ENCODE data around the gene MAN2A2.
A peak's percentile ranks its signal among the peaks of the same experiment; 100 is the strongest.
"Not testable (repeated sequence)": the region's sequence is repeated elsewhere in the genome, so short reads cannot be mapped to it uniquely, and the experiment has no call there.

MAN2A2 gene

DNA sequence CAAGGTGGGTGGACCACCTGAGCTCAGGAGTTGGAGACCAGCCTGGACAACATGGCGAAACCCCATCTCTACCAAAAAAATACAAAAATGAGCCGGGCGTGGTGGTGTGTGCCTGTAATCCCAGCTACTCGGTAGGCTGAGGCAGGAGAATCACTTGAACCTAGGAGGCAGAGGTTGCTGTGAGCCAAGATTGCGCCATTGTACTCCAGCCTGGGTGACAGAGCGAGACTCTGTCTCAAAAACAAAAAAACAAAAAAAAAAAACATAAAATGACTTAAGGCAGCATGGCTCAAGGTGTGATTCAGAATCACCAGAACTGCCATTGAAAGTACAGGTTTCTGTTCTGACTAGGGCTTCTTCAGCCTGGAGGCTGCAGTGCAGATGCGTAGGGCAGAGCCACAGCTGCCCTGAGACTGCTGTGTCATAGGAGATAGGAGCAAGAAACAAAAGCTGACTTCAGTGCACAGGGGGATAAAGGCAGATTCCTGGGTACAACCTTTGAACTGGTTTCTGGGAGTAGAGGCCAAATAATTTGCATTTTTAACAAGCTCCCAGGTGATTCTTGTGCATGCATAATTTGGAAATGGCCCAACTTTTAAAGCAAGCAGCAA, 19.7 kb downstream of the MAN2A2 start:
- DNase-seq, result not testable (repeated sequence)

- no peak for DNase-seq
Observed at GRCh38 chr15:90924375-90924774, 21.3 kb downstream of the MAN2A2 start.

DNA sequence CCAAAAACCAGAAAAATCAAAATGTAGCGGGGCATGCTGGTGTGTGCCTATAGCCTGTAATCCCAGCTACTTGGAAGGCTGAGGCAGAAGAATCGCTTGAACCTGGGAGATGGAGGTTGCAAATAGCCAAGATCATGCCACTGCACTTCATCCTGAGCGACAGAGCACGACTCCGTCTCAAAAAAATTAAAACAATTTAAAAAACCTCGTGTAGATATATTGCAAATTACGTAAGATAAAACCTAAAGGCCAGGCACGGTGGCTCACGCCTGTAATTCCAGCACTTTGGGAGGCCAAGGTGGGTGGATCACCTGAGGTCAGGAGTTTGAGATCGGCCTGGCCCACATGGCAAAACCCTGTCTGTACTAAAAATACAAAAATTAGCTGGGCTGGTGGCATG, 23.7 kb downstream of the MAN2A2 start:
- not testable (repeated sequence) for DNase-seq

- DNase-seq, result not testable (repeated sequence)
Observed at GRCh38 chr15:90928106-90928505, 25.0 kb downstream of the MAN2A2 start.

DNA sequence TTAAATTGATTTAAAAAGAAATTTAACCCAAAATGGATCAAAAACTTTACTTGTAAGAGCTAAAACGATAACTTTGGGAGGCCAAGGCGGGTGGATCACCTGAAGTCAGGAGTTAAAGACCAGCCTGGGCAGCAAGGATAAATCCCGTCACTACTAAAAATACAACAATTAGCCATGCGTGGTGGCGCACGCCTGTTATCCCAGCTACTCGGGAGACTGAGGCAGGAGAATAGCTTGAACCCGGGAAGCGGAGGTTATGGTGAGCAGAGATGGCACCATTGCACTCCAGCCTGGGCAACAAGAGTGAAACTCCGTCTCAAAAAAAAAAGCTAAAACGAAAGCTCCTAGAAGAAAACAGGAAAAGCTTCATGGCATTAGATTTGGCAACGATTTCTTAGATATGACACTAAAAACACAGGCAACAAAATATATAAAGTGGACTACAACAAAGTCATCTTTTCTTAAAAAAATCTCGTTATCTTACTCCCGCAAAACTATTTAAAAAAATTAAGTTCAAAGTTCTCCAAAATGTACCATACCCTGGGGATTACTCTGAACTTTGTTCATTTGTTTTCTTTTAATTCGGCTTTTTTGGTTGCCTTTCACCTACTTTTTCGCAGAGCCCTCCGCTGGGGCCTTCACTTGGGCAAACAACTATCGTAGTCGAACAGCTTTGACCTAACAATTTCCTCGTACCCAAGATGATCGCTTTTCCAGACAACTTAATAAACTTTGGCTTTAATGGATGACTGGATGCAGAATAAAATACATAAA, 26.3 kb downstream of the MAN2A2 start:
- DNase-seq, result no peak

DNA sequence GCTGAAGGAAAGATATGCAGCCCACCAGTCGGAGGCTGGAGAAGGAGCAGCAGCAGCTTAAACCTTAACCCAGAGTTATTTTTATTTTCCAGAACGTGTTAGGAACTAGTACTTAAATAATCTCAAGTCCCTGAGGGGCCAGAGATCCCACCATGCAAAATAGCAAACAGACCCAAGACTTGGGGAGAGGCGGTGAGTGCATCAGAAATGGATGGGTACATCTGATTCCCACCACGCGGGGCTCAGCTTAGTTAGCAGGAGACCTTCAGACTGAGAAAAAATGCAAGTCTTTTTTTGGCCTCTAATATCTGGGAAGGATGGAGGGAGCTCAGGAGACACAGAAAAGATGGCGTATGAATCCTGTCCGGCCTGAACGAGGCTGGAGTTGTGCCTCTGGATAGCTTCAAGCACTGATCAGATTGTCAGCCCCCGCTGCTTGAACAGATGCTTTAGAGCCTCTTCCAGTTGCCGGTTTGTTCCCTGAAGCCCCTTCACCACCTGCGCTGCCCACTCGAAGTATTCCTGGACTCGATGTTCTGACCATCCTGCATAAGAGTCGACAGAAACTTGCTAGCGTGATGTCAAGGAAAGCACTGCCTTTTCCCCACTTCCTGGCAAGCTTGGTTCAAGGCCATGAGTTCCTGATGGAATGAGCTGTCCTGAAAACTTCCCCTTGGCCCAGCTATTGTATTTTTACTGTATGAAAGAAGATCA, 27.9 kb downstream of the MAN2A2 start:
- DNase-seq, result no peak

GRCh38 chr15:90931575-90931827, 28.4 kb downstream of the MAN2A2 start:
- DNase-seq, result no peak

- DNase-seq, result peak; percentile 89
Observed at GRCh38 chr15:90931828-90932659, 28.9 kb downstream of the MAN2A2 start, which contains the start of gene HDDC3. TSS of gene HDDC3 (minus strand) at chr15:90932549. CDS start at chr15:90932540, 9 bp downstream.

DNA sequence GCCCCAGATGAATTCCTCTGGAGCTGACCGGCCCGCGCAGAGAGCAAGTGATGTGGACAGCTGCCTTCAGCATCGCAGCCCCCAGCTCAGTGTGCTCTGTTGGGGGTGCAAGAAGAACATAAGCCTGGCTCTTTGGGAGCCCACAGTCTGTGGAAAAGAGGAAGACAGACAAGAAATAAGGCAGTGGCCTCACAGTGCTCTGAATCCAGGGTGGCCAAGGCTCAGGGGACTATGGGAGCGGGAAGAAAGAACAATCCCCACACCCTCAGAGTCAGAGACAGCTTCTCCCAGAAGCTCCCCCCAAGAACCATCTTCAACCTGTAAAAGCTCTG, 29.5 kb downstream of the MAN2A2 start:
- no peak for DNase-seq

- no peak for DNase-seq
Observed at GRCh38 chr15:90933301-90933700, 30.2 kb downstream of the MAN2A2 start.

DNA sequence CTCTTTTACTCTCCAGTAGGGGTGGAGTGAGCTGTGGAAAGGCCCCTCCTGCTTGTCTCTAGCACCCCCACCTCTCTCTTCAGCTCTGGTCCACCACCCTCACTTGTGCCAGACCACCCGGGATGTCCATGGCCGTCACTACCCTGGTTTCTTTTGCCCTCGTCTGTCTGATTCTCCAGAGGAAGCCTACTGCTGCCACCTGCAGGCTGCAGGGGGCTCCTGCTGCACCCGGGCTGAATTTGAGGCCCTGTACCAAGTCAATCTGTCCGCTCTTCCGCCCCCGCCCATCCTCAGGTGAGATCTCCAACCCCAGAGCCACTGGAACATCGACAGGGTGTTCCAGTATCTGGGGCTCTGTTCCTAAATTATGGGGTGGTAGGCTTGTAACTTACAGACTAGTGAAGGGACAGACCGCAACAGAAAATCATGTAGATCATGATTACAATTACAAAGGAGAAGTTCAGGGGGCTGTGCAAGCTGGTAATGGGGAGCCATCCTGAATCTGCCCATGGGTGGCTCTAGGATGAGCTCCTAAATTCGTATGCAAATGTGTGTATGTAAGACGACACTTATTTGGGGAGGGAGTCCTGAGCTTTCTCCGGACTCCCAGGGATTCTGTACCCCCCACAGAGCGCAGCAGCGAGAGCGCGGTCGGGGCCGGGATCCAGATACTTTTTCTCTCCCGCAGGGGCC, 31.3 kb downstream of the MAN2A2 start:
- DNase-seq, result peak; percentile 80

DNA sequence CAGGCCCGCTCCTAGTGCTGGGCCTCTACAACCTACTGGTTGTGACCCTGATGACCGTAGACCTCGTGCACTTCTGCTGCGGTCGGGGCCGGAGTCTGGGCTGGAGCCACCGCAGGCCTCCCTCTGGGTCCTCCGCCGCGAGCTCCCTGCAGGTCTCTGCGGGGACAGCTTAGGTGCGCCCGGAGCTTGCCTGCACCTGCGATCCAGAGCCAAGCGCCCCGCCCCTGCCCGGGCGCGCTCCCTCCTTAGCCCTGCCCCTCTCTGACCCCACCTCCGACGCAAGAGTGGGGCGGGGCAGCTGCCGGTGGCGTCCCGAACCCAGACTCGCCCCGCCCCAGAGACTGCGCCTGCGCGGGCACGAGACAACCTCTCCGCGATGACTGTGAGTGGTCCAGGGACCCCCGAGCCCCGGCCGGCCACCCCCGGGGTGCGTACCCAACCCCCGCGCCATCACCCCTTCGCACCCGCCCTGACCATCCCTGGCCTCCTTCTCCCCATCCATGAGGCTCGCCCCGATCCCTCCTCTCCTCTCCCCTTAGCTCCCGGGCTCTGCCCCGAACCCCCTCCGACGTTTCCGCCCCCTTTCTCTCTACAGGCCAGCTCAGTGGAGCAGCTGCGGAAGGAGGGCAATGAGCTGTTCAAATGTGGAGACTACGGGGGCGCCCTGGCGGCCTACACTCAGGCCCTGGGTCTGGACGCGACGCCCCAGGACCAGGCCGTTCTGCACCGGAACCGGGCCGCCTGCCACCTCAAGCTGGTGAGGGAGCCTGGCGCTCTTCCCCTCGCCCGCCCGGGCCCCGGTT, 32.0 kb downstream of the MAN2A2 start, which contains the start of gene UNC45A:
UNC45A (plus strand) TSS at position 337 of the 803 bp plus-strand sequence; CDS start at position 377, 40 bp downstream.
- DNase-seq, result peak; percentile 90

GRCh38 chr15:90936823-90937222, 33.7 kb downstream of the MAN2A2 start:
- DNase-seq, result no peak

- no peak for DNase-seq
Observed at GRCh38 chr15:90938261-90938660, 35.2 kb downstream of the MAN2A2 start.

- DNase-seq, result no peak
Observed at GRCh38 chr15:90939756-90940155, 36.7 kb downstream of the MAN2A2 start.

DNA sequence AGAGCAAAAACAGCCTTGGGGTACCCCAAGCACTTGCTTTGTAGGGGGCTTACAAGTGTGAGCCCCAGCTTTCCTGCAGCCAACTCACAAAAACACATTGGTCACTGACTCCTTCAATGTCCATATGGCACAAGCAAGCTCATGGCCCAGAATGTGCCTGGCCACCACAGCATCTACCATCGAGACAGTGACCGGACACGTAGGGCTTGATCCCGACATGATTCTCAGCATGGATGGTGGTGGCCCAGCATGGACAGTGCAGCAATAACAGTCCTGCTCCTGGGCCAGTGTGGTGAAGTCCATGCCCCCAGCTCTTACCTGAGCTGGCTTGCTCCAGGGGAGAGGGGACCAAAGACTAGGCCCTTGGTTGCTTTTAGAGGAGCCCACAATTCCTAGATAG, 37.9 kb downstream of the MAN2A2 start:
- DNase-seq, result no peak

DNA sequence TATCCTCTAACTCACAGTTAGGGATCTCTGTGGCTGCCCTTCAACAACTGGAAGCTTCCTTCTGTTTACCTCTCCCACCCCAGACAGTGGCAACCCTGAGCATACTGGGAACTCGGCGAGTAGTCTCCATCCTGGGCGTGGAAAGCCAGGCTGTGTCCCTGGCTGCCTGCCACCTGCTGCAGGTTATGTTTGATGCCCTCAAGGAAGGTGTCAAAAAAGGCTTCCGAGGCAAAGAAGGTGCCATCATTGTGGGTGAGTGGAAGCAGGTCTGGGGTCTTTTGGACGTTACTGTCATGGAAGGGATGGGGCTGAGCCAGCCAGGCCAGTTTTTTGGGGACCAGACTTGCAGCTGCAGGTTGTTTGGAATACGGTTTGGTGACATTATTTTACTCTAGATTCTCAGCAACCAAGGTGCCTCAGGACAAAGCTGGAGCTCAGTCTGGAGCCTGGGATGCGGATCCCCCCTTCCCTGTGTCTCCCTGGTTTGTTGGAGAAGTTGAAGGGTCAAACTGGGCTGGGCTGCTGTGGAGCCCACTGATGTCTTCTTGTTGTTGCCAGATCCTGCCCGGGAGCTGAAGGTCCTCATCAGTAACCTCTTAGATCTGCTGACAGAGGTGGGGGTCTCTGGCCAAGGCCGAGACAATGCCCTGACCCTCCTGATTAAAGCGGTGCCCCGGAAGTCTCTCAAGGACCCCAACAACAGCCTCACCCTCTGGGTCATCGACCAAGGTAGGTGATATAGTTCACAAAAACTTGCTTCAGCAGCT, 39.4 kb downstream of the MAN2A2 start:
- DNase-seq, result no peak

DNA sequence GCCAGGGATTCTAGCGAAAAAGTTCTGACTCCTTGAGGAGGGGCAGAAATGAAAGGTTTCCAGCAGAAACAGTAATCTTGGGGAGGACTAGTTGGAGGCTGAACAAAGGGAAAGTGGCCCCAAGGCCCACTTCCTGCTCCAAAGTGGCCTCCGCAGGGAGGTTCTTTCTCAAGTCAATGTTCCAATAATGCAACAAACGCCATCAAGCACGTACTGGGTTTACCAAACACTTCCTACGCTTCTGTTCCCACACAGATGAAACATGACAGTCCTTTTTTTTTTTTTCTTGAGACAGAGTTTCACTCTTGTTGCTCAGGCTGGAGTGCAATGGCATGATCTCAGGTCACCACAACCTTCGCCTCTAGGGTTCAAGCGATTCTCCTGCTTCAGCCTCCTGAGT, 42.0 kb downstream of the MAN2A2 start:
- DNase-seq, result no peak

GRCh38 chr15:90946538-90946937, 43.4 kb downstream of the MAN2A2 start:
- no peak for DNase-seq

DNA sequence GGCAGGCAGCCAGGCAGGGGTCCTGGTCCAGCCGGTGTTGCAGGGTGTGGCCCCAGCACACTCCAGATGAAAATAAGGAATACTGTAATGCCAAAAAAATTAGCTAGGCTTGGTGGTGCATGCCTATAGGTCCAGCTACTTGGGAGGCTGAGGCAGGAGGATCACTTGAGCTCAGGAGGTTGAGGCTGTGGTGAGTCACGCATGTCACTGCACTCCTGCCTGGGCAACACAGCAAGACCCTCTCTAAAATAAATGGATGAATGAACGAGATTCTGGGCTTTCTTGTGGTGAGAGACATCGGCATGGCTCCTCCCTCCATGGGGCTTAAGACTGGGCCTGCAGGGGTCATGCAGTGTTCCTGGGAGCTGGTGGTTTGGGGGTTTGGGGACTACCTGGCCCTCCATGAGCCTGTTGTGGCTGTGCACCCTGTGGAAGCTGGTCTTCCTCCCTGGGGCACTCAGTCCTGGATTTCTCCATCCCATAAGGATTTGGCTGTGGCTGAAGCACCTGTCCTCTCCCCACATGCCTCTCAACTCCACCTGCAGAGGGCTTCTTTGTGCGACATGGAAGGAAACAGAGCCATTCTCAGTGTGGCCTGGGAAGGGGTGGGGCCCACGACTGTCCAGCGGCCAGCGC, 44.0 kb downstream of the MAN2A2 start:
- DNase-seq, result no peak
